ENCODE data around the gene WDFY2. TPM values are rescaled to one million over a fixed set of nuclear protein-coding genes. Genes with fewer than 3 reads are reported as not detected.

WDFY2 gene
- total RNA-seq, 1 donor from 2014 or later: 43.0 TPM

- H3K36me3 Mint-ChIP-seq (ENCODE audit: unreplicated experiment): no peaks in the 10 kb centered on the region
- no peak for DNase-seq
- H3K9me3 Mint-ChIP-seq (ENCODE audit: unreplicated experiment): peaks cover 1% of the 10 kb centered on the region
- no peaks in the 10 kb centered on the region for H3K27me3 Mint-ChIP-seq (ENCODE audit: unreplicated experiment)
- TF ChIP-seq, protein P1, sequence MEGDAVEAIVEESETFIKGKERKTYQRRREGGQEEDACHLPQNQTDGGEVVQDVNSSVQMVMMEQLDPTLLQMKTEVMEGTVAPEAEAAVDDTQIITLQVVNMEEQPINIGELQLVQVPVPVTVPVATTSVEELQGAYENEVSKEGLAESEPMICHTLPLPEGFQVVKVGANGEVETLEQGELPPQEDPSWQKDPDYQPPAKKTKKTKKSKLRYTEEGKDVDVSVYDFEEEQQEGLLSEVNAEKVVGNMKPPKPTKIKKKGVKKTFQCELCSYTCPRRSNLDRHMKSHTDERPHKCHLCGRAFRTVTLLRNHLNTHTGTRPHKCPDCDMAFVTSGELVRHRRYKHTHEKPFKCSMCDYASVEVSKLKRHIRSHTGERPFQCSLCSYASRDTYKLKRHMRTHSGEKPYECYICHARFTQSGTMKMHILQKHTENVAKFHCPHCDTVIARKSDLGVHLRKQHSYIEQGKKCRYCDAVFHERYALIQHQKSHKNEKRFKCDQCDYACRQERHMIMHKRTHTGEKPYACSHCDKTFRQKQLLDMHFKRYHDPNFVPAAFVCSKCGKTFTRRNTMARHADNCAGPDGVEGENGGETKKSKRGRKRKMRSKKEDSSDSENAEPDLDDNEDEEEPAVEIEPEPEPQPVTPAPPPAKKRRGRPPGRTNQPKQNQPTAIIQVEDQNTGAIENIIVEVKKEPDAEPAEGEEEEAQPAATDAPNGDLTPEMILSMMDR (IDR thresholded peaks at IDR 0.05; ENCODE audit: partially characterized antibody, unreplicated experiment): no peak
- peaks cover 1% of the 10 kb centered on the region for H3K4me1 Mint-ChIP-seq (ENCODE audit: low read depth, unreplicated experiment)
- no peak overlapping the region for H3K27ac Mint-ChIP-seq (ENCODE audit: unreplicated experiment)
- H3K4me3 Mint-ChIP-seq (ENCODE audit: unreplicated experiment): no peak overlapping the region
These were observed 6.6 kb upstream of the WDFY2 start for GRCh38 chr13:51577690-51578089.

- H3K4me3 Mint-ChIP-seq (ENCODE audit: unreplicated experiment): no peak overlapping the region
- peaks cover 8% of the 10 kb centered on the region for H3K9me3 Mint-ChIP-seq (ENCODE audit: unreplicated experiment)
- no peak for DNase-seq
- no peaks in the 10 kb centered on the region for H3K27me3 Mint-ChIP-seq (ENCODE audit: unreplicated experiment)
- TF ChIP-seq, protein P1 (IDR thresholded peaks at IDR 0.05; ENCODE audit: partially characterized antibody, unreplicated experiment): no peak
- H3K27ac Mint-ChIP-seq (ENCODE audit: unreplicated experiment): no peak overlapping the region
- no peaks in the 10 kb centered on the region for H3K36me3 Mint-ChIP-seq (ENCODE audit: unreplicated experiment)
- peaks cover 5% of the 10 kb centered on the region for H3K4me1 Mint-ChIP-seq (ENCODE audit: low read depth, unreplicated experiment)
These were observed 4.6 kb upstream of the WDFY2 start for GRCh38 chr13:51579676-51580075.

DNA sequence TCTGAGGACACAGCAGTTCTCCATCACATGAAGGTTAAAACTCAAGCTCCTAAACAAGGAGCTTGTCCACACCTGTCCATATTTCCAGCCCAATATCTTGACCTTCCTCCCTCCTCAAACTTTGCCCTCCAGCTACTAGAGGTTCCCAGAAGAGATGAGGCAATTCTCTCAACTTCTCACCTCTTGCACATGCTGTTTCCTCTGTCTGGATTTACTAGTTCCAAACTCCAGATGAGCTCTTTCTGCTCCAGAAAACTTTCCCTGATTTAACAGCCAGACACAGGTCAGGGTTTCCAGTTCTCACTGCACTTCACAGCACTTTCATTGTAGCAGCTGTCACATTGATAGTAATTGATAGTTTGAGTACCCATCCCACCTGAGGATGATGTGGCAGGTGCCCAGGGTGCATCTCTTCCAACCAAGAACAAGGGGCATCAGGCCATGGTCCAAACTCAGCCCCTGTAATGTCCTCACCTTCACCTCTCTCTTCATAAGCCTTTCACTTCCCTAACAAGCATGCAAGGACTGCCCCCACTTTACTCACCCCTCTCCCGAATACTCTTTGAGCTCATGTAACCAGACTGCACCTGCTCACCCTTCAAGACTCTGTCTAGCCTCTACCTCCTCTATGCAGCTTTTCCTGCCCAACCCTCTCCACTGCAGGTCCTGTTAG is 3.0 kb upstream of the WDFY2 start:
- Mint-ChIP-seq H3K36me3 (ENCODE audit: unreplicated experiment) (no peaks in the 10 kb centered on the region), H3K27ac (ENCODE audit: unreplicated experiment) (no peak overlapping the region), H3K4me1 (ENCODE audit: low read depth, unreplicated experiment) (peaks cover 9% of the 10 kb centered on the region), H3K4me3 (ENCODE audit: unreplicated experiment) (peak overlapping the region; percentile 23), H3K27me3 (ENCODE audit: unreplicated experiment) (peaks cover 2% of the 10 kb centered on the region), H3K9me3 (ENCODE audit: unreplicated experiment) (peaks cover 10% of the 10 kb centered on the region)
- TF ChIP-seq, protein P1 (IDR thresholded peaks at IDR 0.05; ENCODE audit: partially characterized antibody, unreplicated experiment): no peak
- DNase-seq: no peak

GRCh38 chr13:51583469-51583874 is 790 bp upstream of the WDFY2 start:
- Mint-ChIP-seq H3K27ac (ENCODE audit: unreplicated experiment) (peak overlapping the region; percentile 91), H3K4me1 (ENCODE audit: low read depth, unreplicated experiment) (peaks cover 15% of the 10 kb centered on the region), H3K27me3 (ENCODE audit: unreplicated experiment) (peaks cover 2% of the 10 kb centered on the region), H3K9me3 (ENCODE audit: unreplicated experiment) (peaks cover 10% of the 10 kb centered on the region), H3K36me3 (ENCODE audit: unreplicated experiment) (no peaks in the 10 kb centered on the region), H3K4me3 (ENCODE audit: unreplicated experiment) (peak overlapping the region; percentile 88)
- DNase-seq: no peak
- TF ChIP-seq, protein P1 (IDR thresholded peaks at IDR 0.05; ENCODE audit: partially characterized antibody, unreplicated experiment): no peak

Data from glutamatergic neuron (in vitro differentiated cells).